GOT3 (cell line): Measurements from ENCODE around the gene MRPS7.

Experiments
- DNase-seq: peaks from one replicate; lab custom pipeline; 2025; ENCODE audit warnings: mixed read lengths; lab: John Stamatoyannopoulos, UW

Gene MRPS7

DNA sequence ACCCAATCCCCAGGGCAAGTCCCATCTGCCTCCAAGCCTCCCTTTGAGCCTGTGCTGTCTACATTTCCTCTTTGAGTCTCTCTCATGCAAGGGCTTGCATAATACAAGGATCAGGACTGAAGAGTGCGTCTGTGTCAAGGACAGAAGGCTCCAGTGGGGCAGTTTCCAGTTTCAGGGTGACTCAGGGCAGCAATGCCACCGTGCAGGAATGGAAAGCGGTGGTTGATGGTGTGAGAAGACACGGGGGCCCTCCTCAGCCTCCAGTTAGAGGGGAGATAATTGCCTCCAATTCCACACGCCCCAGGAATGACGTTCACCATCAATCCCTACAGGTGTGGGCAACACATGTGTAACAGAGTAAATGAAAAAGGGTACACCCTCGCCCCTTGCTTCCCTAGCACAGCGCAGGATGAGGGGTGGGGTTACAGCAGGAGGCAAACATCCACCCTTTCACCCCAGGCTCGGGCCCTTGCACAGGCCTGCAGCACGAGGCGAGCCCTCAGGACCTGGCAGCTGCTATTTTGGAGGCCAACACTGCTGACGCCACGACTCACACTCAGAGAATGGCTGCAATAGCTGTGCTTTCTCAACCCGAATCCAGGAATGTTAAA lies 52.4 kb downstream of the MRPS7 start:
- DNase-seq, result no peak

DNA sequence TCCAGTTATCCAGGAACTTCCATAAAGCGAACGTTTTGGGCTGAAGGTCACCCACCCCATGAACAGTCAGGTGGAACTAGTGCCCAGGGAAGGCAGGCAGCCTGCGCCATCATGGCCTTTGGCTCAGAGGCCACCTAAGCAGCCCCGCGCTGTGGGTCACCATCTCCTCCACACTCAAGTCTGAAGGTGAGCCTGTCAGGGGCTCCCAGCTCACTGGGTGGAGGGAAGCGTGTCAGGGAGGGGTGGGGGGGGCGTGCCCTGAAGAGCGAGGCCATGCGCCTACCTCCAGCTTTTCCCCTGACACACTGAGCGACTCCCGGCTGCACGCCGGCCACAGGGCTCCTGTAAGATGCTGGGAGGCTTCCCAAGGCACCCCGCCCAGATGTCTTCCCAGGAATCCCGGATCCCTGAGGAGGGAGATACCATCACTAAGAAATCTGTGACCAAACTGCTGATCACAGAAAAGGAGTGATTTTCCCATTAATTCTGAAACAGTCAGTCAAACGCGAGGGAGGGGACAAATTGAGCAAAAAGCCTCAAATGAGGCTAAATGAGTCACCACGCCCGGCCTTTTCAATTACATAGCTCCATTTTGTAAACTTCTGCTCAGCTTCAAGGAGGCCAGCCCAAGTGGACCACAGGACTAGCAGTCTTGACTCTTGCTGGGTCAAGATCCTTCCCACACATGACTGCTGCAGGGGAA lies 54.0 kb downstream of the MRPS7 start:
- no peak for DNase-seq
